Measurements from ENCODE around the gene AK8.
A peak's percentile ranks its signal among the peaks of the same experiment; 100 is the strongest.

AK8 gene

GRCh38 chr9:132694144-132694543, 183.9 kb downstream of the AK8 start:
- no peak for TF ChIP-seq ZFX (IDR thresholded peaks at IDR 0.05; ENCODE audit: borderline replicate concordance)
- TF ChIP-seq CTCF (IDR thresholded peaks at IDR 0.05) = peak; percentile 22; the same call in 1 of the 2 replicates
- no peak overlapping the region for H3K27ac ChIP-seq

GRCh38 chr9:132690696-132691095, 187.4 kb downstream of the AK8 start:
- TF ChIP-seq CTCF (IDR thresholded peaks at IDR 0.05) (no peak), ZFX (IDR thresholded peaks at IDR 0.05; ENCODE audit: borderline replicate concordance) (no peak)
- no peak overlapping the region for H3K27ac ChIP-seq

- TF ChIP-seq CTCF (IDR thresholded peaks at IDR 0.05) (no peak), ZFX (IDR thresholded peaks at IDR 0.05; ENCODE audit: borderline replicate concordance) (no peak)
- no peak overlapping the region for H3K27ac ChIP-seq
Measured at GRCh38 chr9:132683873-132684272, 194.2 kb downstream of the AK8 start.

- no peak for TF ChIP-seq CTCF (IDR thresholded peaks at IDR 0.05)
- TF ChIP-seq ZFX (IDR thresholded peaks at IDR 0.05; ENCODE audit: borderline replicate concordance) = no peak
- H3K27ac ChIP-seq = no peak overlapping the region
Measured at GRCh38 chr9:132681561-132681960, 196.5 kb downstream of the AK8 start.

GRCh38 chr9:132679946-132680625, 198.0 kb downstream of the AK8 start:
- no peak overlapping the region for H3K27ac ChIP-seq
- TF ChIP-seq CTCF (IDR thresholded peaks at IDR 0.05) = no peak
- TF ChIP-seq ZFX (IDR thresholded peaks at IDR 0.05; ENCODE audit: borderline replicate concordance) = no peak

GRCh38 chr9:132677976-132678375, 200.1 kb downstream of the AK8 start:
- TF ChIP-seq ZFX (IDR thresholded peaks at IDR 0.05; ENCODE audit: borderline replicate concordance) (no peak), CTCF (IDR thresholded peaks at IDR 0.05) (no peak)
- no peak overlapping the region for H3K27ac ChIP-seq
